ENCODE results near the gene ASB2. TPM values are rescaled to one million over a fixed set of nuclear protein-coding genes. Genes with fewer than 3 reads are reported as not detected.

Gene ASB2
- total and polyA plus RNA-seq, 2 of the 8 experiments (the other 6 are each of a cell fraction or from before 2014, with no cell fraction given) = 1.0 to 2.1 TPM

DNA sequence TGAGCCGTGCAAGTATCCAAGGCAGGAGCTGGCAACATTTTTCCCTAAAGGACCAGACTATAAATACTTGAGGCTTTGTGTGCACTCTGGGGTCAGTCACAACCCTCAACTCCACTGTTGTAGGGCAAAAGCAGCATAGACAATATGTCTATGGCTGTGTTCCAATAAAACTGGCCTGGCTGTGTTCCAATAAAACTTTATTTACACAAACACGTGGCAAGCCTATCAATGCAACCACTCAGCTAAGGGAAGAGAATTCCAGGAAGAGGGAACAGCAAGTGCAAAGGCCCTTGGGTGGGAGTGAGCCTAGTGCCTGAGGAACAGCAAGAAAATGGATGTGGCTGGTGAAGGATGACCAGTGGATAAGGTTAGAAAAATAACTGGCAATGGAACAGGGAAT lies 60.6 kb downstream of the ASB2 start:
- no peak overlapping the region for H3K9ac ChIP-seq (replicated peaks in 1 of 4; ENCODE audit: extremely low read depth in 1 of 4, low read depth in 3 of 4, low read length in 3 of 4)
- H4K91ac ChIP-seq (replicated peaks; ENCODE audit: insufficient read length, low read length) = no peak overlapping the region
- no peak overlapping the region for H2AFZ ChIP-seq (ENCODE audit: low read length)
- H2BK20ac ChIP-seq (ENCODE audit: low read length) = no peak overlapping the region
- no peak overlapping the region for H4K8ac ChIP-seq (ENCODE audit: extremely low read depth, insufficient read depth, low read length)
- WGBS, 2 experiments (ENCODE audit: extremely low coverage in 1 of 2, insufficient coverage in 1 of 2, insufficient read length in 1 of 2, insufficient replicate concordance in 2 of 2, low coverage in 1 of 2, low lambda C conversion rate in 2 of 2, missing lambda C conversion rate in 1 of 2) = 65% methylated on average over 2 of the region's 2 CpGs; no CpG with 5 or more reads in 1 of the 2 experiments
- H3K23me2 ChIP-seq (ENCODE audit: low read depth, low read length) = no peaks in the 10 kb centered on the region
- no peak overlapping the region for H2BK120ac ChIP-seq (replicated peaks; ENCODE audit: low read depth, low read length)
- H3K23ac ChIP-seq (ENCODE audit: insufficient read length) = no peak overlapping the region
- no peak overlapping the region for H3K27ac ChIP-seq (ENCODE audit: low read depth, low read length)
- no peak overlapping the region for H3K14ac ChIP-seq (ENCODE audit: insufficient read length)
- CTCF ChIA-PET (ENCODE audit: partially characterized antibody) = interaction anchor here (0.8 to 3.3 kb wide), 7 partner anchors 8 to 112 kb away, joined by 4 to 17 read pairs (median 7); no protein-coding TSS in a partner anchor
- H2AK5ac ChIP-seq (ENCODE audit: low read depth, low read length) = no peak overlapping the region
- H3K4ac ChIP-seq (replicated peaks; ENCODE audit: insufficient read length, low read depth, low read length) = no peak overlapping the region
- H2BK15ac ChIP-seq (ENCODE audit: low read length) = no peak overlapping the region
- no peaks in the 10 kb centered on the region for H3K36me3 ChIP-seq (ENCODE audit: control insufficient read depth in 2 of 4, insufficient read depth in 4 of 4, low read length in 3 of 4)
- no peak overlapping the region for H3K4me3 ChIP-seq (ENCODE audit: extremely low read depth in 1 of 4, insufficient read depth in 2 of 4, low read depth in 3 of 4, low read length in 4 of 4)
- no peaks in the 10 kb centered on the region for H3K27me3 ChIP-seq (replicated peaks in 1 of 4; ENCODE audit: control insufficient read depth in 3 of 4, extremely low read depth in 1 of 4, insufficient read depth in 3 of 4, low read length in 3 of 4)
- no peak overlapping the region for H2BK12ac ChIP-seq (ENCODE audit: low read depth, low read length)
- no peak overlapping the region for H4K5ac ChIP-seq (ENCODE audit: insufficient read length, low read depth, low read length)
- no peaks in the 10 kb centered on the region for H3K79me1 ChIP-seq (ENCODE audit: low read depth, low read length)
- H3K4me2 ChIP-seq (ENCODE audit: insufficient read depth in 1 of 2, low read depth in 2 of 2, low read length in 2 of 2) = no peak overlapping the region
- H3K9me3 ChIP-seq (ENCODE audit: insufficient read depth in 2 of 2, low read depth in 1 of 2, low read length in 1 of 2) = no peaks in the 10 kb centered on the region
- no peak overlapping the region for H3K18ac ChIP-seq (ENCODE audit: extremely low read depth, low read length)
- FAIRE-seq = no peak
- POLR2A ChIA-PET (ENCODE audit: partially characterized antibody) = no interaction called here
- no peak for DNase-seq (ENCODE audit: low read depth in 1 of 2, low spot score in 2 of 2)
- no peak overlapping the region for H2BK5ac ChIP-seq (ENCODE audit: low read depth, low read length)
- H3K56ac ChIP-seq (replicated peaks; ENCODE audit: insufficient read length, low read depth, low read length) = no peak overlapping the region
- no peaks in the 10 kb centered on the region for H4K20me1 ChIP-seq (replicated peaks in 1 of 2; ENCODE audit: control insufficient read depth in 1 of 2, insufficient read depth in 2 of 2, low read length in 2 of 2)
- H3K79me2 ChIP-seq (ENCODE audit: control insufficient read depth in 1 of 2, insufficient read depth in 2 of 2, low read length in 2 of 2) = no peaks in the 10 kb centered on the region
- H3K4me1 ChIP-seq (replicated peaks in 1 of 4; ENCODE audit: control insufficient read depth in 3 of 4, insufficient read depth in 4 of 4, low read length in 3 of 4) = no peaks in the 10 kb centered on the region
- TF ChIP-seq CTCF (IDR thresholded peaks at IDR 0.05; ENCODE audit: control extremely low read depth in 1 of 3, insufficient read depth in 1 of 3, low read depth in 1 of 3, low read length in 3 of 3) = no peak
- TF ChIP-seq PHF8 (conservative IDR thresholded peaks at IDR 0.05; ENCODE audit: low read depth, low read length) = no peak
- no peak for TF ChIP-seq BACH1 (IDR thresholded peaks at IDR 0.05; ENCODE audit: low read length)
- TF ChIP-seq RBBP5 (IDR thresholded peaks at IDR 0.05; ENCODE audit: borderline replicate concordance, low read depth, low read length) = no peak
- no peak for TF ChIP-seq TBP (IDR thresholded peaks at IDR 0.05; ENCODE audit: low read depth, low read length)
